ENCODE data around the gene POLR2I. TPM values are rescaled to one million over a fixed set of nuclear protein-coding genes. Genes with fewer than 3 reads are reported as not detected.

POLR2I gene
- polyA plus RNA-seq, 1 of the 3 experiments (the other 2 are of a cell fraction): 140 TPM

- TF ChIP-seq, protein P1, sequence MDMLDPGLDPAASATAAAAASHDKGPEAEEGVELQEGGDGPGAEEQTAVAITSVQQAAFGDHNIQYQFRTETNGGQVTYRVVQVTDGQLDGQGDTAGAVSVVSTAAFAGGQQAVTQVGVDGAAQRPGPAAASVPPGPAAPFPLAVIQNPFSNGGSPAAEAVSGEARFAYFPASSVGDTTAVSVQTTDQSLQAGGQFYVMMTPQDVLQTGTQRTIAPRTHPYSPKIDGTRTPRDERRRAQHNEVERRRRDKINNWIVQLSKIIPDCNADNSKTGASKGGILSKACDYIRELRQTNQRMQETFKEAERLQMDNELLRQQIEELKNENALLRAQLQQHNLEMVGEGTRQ (IDR thresholded peaks at IDR 0.05; ENCODE audit: borderline replicate concordance, low read depth, low read length): no peak
- TF ChIP-seq EZH2phosphoT487 (IDR thresholded peaks at IDR 0.05; ENCODE audit: borderline replicate concordance, low read depth): no peak
- no peak for TF ChIP-seq MXI1 (IDR thresholded peaks at IDR 0.05; ENCODE audit: low read depth, low read length)
- TF ChIP-seq YY1 (IDR thresholded peaks at IDR 0.05; ENCODE audit: low read depth): no peak
- TF ChIP-seq ELF1 (IDR thresholded peaks at IDR 0.05): no peak
- no peak for TF ChIP-seq RCOR1 (IDR thresholded peaks at IDR 0.05; ENCODE audit: low read length)
- no peak for TF ChIP-seq NRF1 (IDR thresholded peaks at IDR 0.05; ENCODE audit: low read depth, low read length)
- no peak for TF ChIP-seq GABPA (IDR thresholded peaks at IDR 0.05; ENCODE audit: low read depth)
- no peak for TF ChIP-seq MEF2A (IDR thresholded peaks at IDR 0.05; ENCODE audit: borderline replicate concordance, low read depth)
These were observed 27.4 kb upstream of the POLR2I start (continued) for GRCh38 chr19:36142046-36142445.

GRCh38 chr19:36141039-36141927 is 26.6 kb upstream of the POLR2I start:
- peak; percentile 93 for DNase-seq
- Histone ChIP-seq H3K27me3 (ENCODE audit: insufficient read depth) (no peaks in the 10 kb centered on the region), H3K4me2 (peak overlapping the region; percentile 80), H3K9me2 (no peaks in the 10 kb centered on the region), H3K9ac (peak overlapping the region; percentile 97), H2AFZ (ENCODE audit: low read depth) (no peak overlapping the region), H3K4me1 (ENCODE audit: control insufficient read depth in 1 of 2, insufficient read depth in 2 of 2, low read depth in 1 of 2, low read length in 1 of 2) (peaks cover 14% of the 10 kb centered on the region in 2 experiments; a peak in 3 of 4 replicates), H3K36me3 (replicated peaks in 1 of 2; ENCODE audit: control insufficient read depth in 1 of 2, insufficient read depth in 2 of 2, low read length in 1 of 2) (peaks cover 31 to 41% of the 10 kb centered on the region in 2 experiments), H3K4me3 (ENCODE audit: low read depth in 2 of 2, low read length in 1 of 2) (peak overlapping the region; percentile 80 to 90), H3K79me2 (ENCODE audit: insufficient read depth) (peaks cover 36% of the 10 kb centered on the region), H3F3A (replicated peaks; ENCODE audit: insufficient read depth) (peaks cover 16% of the 10 kb centered on the region), H4K20me1 (ENCODE audit: insufficient read depth) (peaks cover 30% of the 10 kb centered on the region), H3K27ac (ENCODE audit: low read depth in 2 of 2, low read length in 1 of 2) (peak overlapping the region; percentile 82 to 93; a peak in 3 of 4 replicates), H3K9me3 (no peaks in the 10 kb centered on the region)
- CTCF ChIA-PET: interaction anchor here (1.0 kb wide), 1 partner anchor 13 kb away, joined by 4 read pairs; no protein-coding TSS in a partner anchor
- POLR2A ChIA-PET: interaction anchor here (1.2 kb wide), 1 partner anchor 26 kb away, joined by 3 read pairs; the partner anchor contains the start of gene TBCB
- 25% methylated on average over 34 of the region's 42 CpGs for WGBS (ENCODE audit: low lambda C conversion rate)
- TF ChIP-seq, protein P2, sequence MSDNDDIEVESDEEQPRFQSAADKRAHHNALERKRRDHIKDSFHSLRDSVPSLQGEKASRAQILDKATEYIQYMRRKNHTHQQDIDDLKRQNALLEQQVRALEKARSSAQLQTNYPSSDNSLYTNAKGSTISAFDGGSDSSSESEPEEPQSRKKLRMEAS (IDR thresholded peaks at IDR 0.05; ENCODE audit: low read depth): 0 out of 2 replicates have a peak, but pooled peaks have one; percentile 7
- TF ChIP-seq TEAD4 (IDR thresholded peaks at IDR 0.05; ENCODE audit: borderline replicate concordance, insufficient read depth) (no peak), EP300 (IDR thresholded peaks at IDR 0.05; ENCODE audit: borderline replicate concordance in 1 of 2, low read depth in 1 of 2, low read length in 1 of 2) (no peak), EZH2phosphoT487 (IDR thresholded peaks at IDR 0.05; ENCODE audit: borderline replicate concordance, low read depth) (no peak), PBX3 (IDR thresholded peaks at IDR 0.05) (no peak), SIN3A (IDR thresholded peaks at IDR 0.05; ENCODE audit: borderline replicate concordance, low read depth, low read length) (no peak), JUND (IDR thresholded peaks at IDR 0.05) (no peak), USF1 (IDR thresholded peaks at IDR 0.05; ENCODE audit: borderline replicate concordance, low read depth) (no peak), MXI1 (IDR thresholded peaks at IDR 0.05; ENCODE audit: low read depth, low read length) (peak; percentile 27), POLR2AphosphoS5 (IDR thresholded peaks at IDR 0.05; ENCODE audit: low read depth, low read length) (no peak), FOSL2 (IDR thresholded peaks at IDR 0.05; ENCODE audit: borderline replicate concordance, low read depth) (no peak), RFX5 (IDR thresholded peaks at IDR 0.05; ENCODE audit: low read length) (no peak), NRF1 (IDR thresholded peaks at IDR 0.05; ENCODE audit: low read depth, low read length) (peak; percentile 62), RAD21 (IDR thresholded peaks at IDR 0.05; ENCODE audit: low read length) (no peak), GABPA (IDR thresholded peaks at IDR 0.05; ENCODE audit: low read depth) (no peak), TCF12 (IDR thresholded peaks at IDR 0.05) (no peak), TAF1 (IDR thresholded peaks at IDR 0.05; ENCODE audit: borderline replicate concordance, low read depth, low read length) (0 out of 2 replicates have a peak, but pooled peaks have one; percentile 2)
- TF ChIP-seq, protein P1 (IDR thresholded peaks at IDR 0.05; ENCODE audit: borderline replicate concordance, low read depth, low read length): no peak

Data from SK-N-SH (cell line).